HG03045 (cell line): ENCODE results near the gene SH3RF3.
A peak's percentile ranks its signal among the peaks of the same experiment; 100 is the strongest.
"Not testable (repeated sequence)": the region's sequence is repeated elsewhere in the genome, so short reads cannot be mapped to it uniquely, and the experiment has no call there.

Experiments
- ATAC-seq: cut with Tn5 transposase; IDR thresholded peaks from one replicate; pipeline ENCODE4 v1.9.1; 2021; ENCODE audit warnings: mild to moderate bottlenecking, moderate library complexity; ENCODE audit not compliant: unreplicated experiment

SH3RF3 gene

DNA sequence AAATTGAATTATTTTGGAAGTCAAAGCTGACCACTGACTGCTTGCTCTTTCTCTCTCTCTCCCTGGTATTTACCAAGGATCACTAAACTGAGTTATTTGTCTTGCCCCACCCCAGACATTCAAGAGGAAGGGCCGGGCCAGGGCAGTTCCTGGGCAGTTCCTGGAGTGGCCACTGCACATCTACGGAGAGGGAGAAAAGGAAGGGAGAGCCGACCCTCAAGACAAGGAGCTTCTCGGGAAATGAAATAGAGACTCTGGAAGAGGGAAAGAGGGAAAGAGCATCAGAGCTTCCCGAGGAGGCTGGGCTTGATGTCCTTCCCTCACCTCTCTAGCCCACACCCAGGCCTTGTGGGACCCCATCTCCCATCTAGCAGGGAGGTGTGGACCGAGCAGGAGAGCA, 401.7 kb downstream of the SH3RF3 start:
- ATAC-seq: no peak

DNA sequence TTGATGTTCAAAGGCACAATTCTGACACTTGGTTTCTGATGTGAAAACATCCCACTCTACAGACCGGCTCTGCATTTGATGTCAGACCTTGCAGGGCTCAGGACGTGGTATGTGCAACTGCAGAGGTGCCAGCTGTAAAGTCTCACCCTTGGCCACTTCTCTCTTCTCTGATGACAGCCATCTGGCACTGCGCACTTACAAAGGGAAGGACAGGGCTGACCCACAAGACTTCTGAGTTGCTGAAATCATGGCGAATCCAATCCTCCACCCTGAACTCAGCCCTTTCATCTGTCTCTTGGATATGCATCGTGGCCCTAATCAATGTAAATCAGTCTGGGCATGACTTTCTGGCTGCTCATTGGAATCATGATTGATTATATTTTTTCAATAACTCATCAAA, 402.2 kb downstream of the SH3RF3 start:
- no peak for ATAC-seq

DNA sequence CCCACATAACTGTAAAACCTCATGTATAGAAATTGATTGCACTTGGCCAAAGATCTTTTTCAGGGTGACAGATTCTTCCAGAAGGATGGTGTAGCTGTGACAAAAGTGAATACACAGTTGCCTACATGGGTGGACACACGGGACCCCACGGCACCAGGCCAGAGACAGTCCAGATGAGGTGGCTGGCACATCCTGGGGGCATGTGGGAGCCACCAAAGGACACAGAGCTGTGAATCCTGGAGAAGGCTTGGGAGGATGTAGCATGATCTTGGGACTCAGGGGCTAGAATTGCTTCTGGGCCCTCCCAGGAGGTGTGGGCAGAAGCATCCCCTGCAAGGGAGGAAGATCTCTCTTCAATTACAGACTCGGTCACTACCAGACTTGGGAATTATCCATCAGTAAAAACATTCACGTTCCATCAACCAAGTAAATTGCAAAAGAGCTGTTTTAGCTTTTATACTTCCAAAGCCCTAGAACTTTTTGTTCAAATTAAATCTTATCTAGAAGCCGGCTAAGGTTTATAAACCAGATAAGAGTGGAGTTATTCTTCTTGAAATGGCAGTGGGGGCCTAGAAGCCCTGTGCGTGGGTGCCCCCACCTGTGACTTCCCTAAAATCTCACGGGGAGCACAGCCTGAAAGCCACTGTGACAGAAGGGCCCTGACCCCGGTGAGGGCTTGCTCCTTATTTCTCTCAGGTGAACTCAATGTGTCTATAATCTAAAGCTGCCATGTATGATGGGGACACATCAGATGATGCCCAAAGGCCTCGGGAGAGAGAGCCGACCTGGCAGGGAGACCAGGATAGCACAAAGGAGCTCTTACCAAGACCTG, 403.1 kb downstream of the SH3RF3 start:
- no peak for ATAC-seq

DNA sequence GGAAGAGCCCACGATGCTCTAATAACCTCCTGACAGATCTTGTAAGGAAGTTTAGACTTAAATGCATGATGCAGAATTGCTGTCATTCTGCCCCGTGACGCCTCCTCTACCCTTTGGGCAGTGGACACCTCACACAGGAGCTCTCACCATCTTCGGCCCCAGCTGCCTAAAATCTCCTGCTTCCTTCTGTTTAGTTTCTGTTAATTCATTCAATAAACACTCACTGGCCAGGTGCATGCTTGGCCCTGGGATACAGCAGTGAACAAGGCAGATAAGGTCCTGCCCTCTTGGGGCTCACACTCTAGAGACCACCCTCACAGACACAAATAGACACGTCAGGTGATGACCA, 403.7 kb downstream of the SH3RF3 start:
- no peak for ATAC-seq

DNA sequence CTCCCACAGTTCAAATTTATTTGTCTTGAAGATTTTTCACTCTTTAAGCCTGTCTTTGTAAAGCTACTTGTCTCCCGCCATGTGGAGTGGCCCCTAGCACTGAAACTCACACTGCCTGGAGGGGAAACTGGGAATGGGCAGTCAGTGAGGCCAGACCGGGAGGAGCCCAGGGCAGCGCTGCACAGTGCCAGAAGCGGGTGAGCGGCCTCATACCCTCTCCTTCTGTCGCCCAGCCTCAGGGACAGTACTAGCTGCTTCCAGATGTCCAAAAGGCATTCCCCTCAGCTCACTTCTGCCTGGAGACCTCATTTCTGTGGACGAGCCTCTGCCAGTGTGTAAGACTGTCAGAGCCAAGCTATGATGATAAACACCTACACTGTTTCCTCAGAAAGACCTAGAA, 404.8 kb downstream of the SH3RF3 start:
- no peak for ATAC-seq

DNA sequence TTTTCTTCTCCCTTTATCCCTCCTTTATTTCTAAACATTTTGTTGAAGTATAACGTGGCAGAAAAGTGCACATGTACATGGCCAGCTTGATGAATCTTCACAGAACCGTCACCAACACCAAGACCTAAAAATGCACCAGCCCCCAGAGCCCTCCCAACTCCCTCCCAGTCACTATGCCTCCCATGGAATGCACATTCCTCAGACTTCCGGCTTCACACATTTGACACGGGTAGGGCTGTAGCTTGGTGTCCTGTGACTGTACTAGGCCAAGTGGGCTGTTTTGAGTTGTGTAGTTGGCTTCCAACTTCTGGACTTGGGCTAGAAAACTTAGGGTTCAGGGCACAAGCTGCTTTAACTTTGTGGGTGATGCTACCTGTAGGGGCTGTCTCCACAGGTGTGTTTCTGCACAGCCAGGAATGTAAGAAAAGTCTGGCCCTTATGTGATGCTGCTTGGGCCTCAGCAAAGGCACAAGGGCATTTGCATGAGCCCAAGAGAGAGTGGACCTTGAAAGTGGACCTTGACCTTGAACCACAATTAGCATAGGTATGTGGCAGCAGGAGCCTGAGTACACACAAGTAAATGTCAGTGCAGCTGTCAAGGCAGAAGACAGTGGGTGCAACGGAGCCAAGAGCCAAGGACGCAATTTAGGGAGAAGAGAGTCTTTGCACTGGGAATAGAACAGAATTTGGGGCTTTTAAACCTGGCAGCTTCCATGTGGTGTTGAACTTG, 406.4 kb downstream of the SH3RF3 start:
- ATAC-seq: no peak

DNA sequence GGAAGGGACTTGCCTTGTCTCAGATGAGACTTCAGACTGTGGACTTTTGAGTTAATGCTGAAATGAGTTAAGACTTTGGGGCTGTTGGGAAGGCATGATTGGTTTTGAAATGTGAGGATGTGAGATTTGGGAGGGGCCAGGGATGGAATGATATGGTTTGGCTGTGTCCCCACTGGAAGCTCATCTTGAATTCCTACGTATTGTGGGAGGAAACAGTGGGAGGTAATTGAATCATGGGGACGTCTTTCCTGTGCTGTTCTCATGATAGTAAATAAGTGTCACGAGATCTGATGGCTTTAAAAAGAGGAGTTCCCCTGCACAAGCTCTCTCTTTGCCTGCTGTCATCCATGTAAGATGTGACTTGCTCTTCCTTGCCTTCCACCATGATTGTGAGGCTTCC, 407.6 kb downstream of the SH3RF3 start:
- not testable (repeated sequence) for ATAC-seq

DNA sequence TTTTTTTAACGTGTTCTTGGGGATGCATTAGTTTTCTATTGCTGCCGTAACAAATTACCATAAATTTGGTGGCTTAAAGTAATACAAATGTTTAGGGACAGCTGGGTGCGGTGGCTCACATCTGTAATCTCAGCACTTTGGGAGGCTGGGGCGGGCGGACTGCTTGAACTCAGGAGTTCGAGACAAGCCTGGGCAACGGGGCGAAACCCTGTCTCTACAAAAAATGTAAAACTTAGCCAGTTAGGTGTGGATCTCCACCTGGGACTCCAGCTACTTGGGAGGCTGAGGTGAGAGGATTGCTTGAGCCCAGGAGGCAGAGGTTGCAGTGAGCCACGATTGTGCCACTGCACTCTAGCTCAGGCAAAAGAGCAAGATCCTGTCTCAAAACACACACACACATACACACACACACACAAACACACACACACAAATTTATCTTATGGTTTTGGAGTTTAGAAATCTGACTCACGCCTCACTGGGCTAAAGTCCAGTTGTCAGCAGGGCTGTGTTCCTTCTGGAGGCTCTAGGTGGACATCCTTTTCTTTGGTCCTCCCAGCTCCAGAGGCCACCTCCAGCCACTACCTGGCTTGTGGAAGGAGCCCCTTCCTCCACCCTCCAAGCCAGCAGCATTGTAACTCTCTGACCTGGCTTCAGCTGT, 408.7 kb downstream of the SH3RF3 start:
- no peak for ATAC-seq

DNA sequence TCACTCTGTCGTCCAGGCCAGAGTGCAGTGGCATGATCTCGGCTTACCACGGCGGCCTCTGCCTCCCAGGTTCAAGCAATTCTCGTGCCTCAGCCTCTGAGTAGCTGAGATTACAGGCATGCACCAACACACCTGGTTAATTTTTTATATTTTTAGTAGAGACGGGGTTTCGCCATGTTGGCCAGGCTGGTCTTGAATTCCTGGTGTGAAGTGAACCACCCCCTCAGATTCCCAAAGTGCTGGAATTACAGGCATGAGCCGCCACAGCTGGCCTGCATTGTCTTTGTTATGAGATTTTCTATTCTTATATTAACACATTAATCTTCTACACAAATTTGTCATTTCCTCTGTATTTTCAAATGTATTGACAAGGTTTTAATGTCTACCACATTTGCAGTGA, 409.5 kb downstream of the SH3RF3 start:
- no peak for ATAC-seq

DNA sequence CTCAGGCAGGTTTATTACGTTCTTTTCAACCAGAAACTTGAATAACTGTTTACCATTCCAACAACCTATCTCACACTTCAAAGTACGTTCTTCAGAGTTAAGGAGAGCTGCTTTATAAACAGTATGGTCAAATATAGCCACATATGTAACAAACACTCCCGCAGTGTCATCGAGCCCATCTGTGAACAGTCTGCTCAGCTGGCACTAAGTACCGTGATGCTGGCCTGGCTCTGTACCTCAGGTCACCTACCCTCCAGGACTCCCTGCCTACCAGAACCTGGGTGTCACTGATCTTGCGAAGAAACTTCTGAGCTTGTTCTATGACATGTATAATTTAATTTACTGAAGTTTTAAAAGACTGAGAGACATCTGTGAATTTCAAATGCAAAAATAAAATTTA, 413.4 kb downstream of the SH3RF3 start:
- no peak for ATAC-seq

DNA sequence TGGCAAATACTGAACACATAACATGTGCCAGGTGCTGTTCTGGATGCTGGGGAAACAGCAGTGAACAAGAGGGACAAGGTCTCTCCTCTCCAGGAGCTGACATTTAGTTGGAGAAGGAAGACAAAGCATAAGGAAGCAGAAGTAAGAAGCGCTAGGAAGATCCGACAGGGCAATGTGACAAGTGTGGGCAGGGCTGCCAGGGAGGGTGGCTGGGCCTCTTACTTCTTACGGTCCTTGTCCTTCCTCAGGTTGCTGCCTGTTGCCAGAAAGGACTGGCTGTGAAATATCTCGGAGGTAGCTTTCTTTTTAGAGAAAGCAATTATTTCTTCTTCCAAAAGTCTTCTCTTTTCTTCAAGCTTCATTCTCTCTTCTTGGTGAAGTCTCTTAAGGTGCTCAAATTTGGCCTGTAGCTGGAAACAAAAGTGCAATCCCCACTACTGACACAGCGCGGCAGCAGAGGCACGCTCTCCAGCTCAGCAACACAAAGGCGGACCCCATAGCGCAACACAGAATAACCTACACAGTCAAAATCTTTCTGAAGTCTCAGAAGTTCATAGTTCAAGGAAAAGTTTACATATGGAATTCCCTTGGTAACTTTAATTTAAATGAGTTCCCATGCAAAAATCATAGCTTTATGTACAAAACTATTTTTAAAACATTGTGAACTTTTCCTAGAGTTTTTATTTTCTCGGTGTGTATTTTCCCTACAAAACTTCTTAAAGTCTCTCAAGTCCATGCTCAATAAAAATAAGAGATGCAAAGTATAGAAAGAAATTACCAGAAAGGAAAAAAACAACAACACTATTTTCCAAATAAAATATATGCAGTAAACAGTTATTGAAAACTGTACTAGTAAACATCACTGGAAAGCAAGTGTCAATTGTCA, 417.1 kb downstream of the SH3RF3 start:
- ATAC-seq: peak; percentile 76

DNA sequence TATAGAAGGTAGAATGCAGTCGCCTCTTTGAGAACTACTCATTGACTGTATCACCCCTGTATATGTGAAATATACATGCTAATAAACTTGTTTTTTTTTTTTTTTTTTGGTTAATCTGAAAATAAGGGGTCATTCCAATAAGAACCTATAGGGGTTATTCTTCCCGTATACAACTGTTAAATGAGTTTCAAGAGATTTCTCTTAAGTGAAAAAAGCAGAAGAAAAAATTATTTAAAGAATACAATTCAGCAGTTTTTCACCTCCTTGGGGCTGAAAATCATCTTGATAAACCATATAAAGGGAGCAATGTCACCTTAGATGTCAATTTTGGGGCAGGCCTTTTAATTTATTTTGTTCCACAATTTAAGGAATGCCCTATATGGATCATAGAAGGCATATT, 418.3 kb downstream of the SH3RF3 start:
- no peak for ATAC-seq

DNA sequence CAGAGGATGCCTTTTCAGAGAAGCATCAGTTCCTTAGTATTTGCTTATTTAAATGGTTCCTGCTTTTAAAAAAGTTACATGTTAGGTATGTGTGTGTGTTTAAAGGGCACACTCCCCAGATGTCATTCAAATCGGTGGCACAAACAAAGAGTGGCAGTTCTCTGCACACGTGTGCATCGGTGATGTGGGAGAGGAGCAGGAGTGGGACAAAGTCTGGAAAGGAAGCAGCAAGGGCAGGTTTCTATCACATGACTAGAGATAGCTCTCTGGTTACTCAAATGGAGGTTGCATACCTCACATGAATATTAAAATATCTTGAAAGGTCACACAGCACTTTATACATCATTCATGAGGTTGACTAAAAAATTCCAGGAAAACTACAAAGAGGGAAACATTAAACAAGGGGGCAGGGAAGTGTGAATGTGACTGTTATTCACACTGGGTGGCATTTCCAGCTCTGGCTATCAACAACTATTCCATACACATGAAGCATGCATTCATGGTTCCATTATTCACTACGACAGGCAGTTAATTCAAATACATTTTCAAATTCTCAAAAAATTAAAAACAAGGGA, 420.1 kb downstream of the SH3RF3 start:
- ATAC-seq: no peak
